Camera-type eye (tissue), 1 donor: ENCODE data around the gene CREB3. TPM values are rescaled to one million over a fixed set of nuclear protein-coding genes. Genes with fewer than 3 reads are reported as not detected.

Experiments used
- total RNA-seq: library from RNA; depleted of rRNA; stranded (reverse); fragments of >200 nt; gene quantifications from one replicate; pipeline ENCODE4 v1.2.3, GENCODE V29; 2014

Gene CREB3, protein sequence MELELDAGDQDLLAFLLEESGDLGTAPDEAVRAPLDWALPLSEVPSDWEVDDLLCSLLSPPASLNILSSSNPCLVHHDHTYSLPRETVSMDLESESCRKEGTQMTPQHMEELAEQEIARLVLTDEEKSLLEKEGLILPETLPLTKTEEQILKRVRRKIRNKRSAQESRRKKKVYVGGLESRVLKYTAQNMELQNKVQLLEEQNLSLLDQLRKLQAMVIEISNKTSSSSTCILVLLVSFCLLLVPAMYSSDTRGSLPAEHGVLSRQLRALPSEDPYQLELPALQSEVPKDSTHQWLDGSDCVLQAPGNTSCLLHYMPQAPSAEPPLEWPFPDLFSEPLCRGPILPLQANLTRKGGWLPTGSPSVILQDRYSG
- 32.2 TPM for total RNA-seq

DNA sequence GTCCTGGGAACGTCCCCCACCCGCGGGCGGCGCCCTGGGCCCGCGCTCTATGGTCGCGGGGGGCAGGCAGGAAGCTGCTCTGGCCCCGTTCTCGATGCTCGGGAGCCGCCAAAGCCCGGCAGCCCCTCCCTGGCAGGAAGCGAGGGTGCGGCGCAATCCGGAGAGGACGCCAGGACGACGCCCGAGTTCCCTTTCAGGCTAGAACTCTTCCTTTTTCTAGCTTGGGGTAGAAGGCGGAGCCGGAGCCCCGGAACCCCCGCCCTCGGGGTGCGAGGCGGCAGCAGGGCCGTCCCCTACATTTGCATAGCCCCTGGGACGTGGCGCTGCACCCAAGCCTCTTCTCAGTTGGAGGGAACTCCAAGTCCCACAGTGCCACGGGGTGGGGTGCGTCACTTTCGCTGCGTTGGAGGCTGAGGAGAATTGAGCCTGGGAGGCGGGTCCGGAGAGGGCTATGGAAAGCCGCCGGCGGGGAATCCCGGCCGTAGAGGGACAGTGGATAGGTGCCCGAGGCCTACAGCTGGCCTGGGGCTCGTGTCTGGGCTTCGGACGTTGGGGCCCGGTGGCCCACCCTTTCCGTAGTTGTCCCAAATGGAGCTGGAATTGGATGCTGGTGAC is at the start of gene CREB3, which contains the start of gene TLN1:
CREB3 (plus strand) TSS at position 482 of the 615 bp plus-strand sequence; CDS start at position 589, 107 bp downstream.
TLN1 (minus strand) TSS at position 11 of the 615 bp plus-strand sequence. CDS start 6,501 bp downstream, outside the sequence.

GRCh38 chr9:35689542-35690293 is 42.7 kb upstream of the CREB3 start, which contains the start of gene TPM2:
TSS of gene TPM2 (minus strand) at chr9:35689925. CDS start at chr9:35689817, 108 bp downstream.

DNA sequence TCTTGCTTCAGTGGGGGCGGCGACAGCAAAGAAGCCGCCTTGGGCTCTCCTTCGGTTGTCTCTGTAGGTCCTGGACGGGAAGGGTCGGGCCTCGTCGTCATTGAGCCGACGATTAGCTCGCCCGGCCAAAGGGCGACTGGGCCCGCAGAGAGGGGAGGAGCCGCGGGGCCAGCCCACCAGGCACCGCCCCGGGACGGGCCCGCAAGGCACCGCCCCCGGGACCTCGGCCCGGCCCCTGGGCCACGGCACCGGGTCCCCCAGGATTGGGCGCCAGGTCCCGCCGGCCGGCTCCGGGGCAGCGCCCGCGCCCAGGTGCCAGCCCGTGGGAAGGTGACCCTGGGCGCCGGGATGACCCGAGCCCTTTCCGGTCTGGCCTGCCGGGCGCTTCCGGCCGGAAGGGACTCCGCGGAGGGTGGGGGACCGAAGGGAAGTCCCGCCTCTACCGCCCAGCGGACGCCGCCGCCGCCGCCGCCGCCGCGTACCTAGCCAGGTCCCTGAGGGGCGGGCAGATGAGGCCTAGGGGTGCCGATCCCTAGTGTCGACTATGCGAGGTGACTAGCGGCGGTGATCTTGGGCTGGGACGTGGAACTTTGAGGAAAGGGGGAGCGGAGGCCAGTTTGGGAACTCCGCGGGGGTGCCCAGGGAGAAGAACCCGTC is 16.5 kb downstream of the CREB3 start, which contains the start of the genes GBA2 and RGP1:
GBA2 (minus strand) TSS at position 371 of the 657 bp plus-strand sequence. CDS start 524 bp downstream, outside the sequence.
RGP1 (plus strand) TSS at position 430 of the 657 bp plus-strand sequence. CDS start 469 bp downstream, outside the sequence.

GRCh38 chr9:35754264-35754663 is 21.8 kb downstream of the CREB3 start, which contains the start of gene MSMP:
TSS of gene MSMP (minus strand) at chr9:35754276. CDS start at chr9:35754129, 147 bp downstream.

Other genes with a start within 250 kb of the CREB3 start
- gene RUSC2, start 242.6 kb upstream of the CREB3 start, total RNA-seq: 40.5 TPM
- gene TESK1, start 127.4 kb upstream of the CREB3 start, total RNA-seq: 23.4 TPM
- 2.5 TPM for gene CD72, start 114.3 kb upstream of the CREB3 start, total RNA-seq
- not detected for gene SIT1, start 81.7 kb upstream of the CREB3 start, total RNA-seq
- gene RMRP, start 74.6 kb upstream of the CREB3 start, total RNA-seq: 5,655 TPM
- gene CCDC107, start 74.4 kb upstream of the CREB3 start, total RNA-seq: 8.9 TPM
- gene ARHGEF39, start 67.5 kb upstream of the CREB3 start, total RNA-seq: 1.9 TPM
- 0.88 TPM for gene CA9, start 58.7 kb upstream of the CREB3 start, total RNA-seq
- gene TPM2, start 42.7 kb upstream of the CREB3 start, total RNA-seq: 288 TPM
- 160 TPM for gene TLN1, start 471 bp upstream of the CREB3 start, total RNA-seq
- 60.5 TPM for gene GBA2, start 16.6 kb downstream of the CREB3 start, total RNA-seq
- gene RGP1, start 16.6 kb downstream of the CREB3 start, total RNA-seq: 21.8 TPM
- 2.3 TPM for gene MSMP, start 21.6 kb downstream of the CREB3 start, total RNA-seq
- 30.7 TPM for gene NPR2, start 58.9 kb downstream of the CREB3 start, total RNA-seq
- 2.9 TPM for gene SPAG8, start 79.6 kb downstream of the CREB3 start, total RNA-seq
- gene HINT2, start 82.4 kb downstream of the CREB3 start, total RNA-seq: 17.0 TPM
- gene FAM221B, start 96.1 kb downstream of the CREB3 start, total RNA-seq: not detected
- 16.6 TPM for gene TMEM8B, start 96.6 kb downstream of the CREB3 start, total RNA-seq
- gene OR13J1, start 137.7 kb downstream of the CREB3 start, total RNA-seq: not detected
- gene HRCT1, start 173.5 kb downstream of the CREB3 start, total RNA-seq: not detected
- gene SPAAR, start 176.8 kb downstream of the CREB3 start, total RNA-seq: 0.33 TPM
- not detected for gene OR2S2, start 225.5 kb downstream of the CREB3 start, total RNA-seq